Effector memory CD8-positive, alpha-beta T cell (primary cell): ENCODE data around the gene INPP4B.

Experiments used
- ATAC-seq: fragments of 150-1000 bp; cut with Tn5 transposase; replicated peaks from 2 replicates; pipeline ENCODE4 v1.10.0; 2021; ENCODE audit warnings: mild to moderate bottlenecking, moderate library complexity
- DNase-seq, 3 experiments: peaks; one replicate each; pipeline ENCODE4 v3.0.0; 2021
- H3K27ac Mint-ChIP-seq, 2 donors: one replicate each; pipeline ENCODE4 v1.8.0; 2022; ENCODE audit warnings: mild to moderate bottlenecking in 2 of 2, mixed read lengths in 2 of 2, moderate library complexity in 2 of 2
- H3K27me3 Mint-ChIP-seq, 2 donors: one replicate each; pipeline ENCODE4 v1.8.0; 2022; ENCODE audit warnings: mixed read lengths in 2 of 2
- H3K36me3 Mint-ChIP-seq: one replicate; pipeline ENCODE4 v1.8.0; 2022; ENCODE audit warnings: mild to moderate bottlenecking, moderate library complexity, mixed read lengths; ENCODE audit not compliant: insufficient read depth
- H3K4me1 Mint-ChIP-seq, 2 donors: one replicate each; pipeline ENCODE4 v1.8.0; 2022; ENCODE audit warnings: low read depth in 2 of 2, mixed read lengths in 2 of 2
- H3K4me3 Mint-ChIP-seq, 2 donors: one replicate each; pipeline ENCODE4 v1.8.0; 2022; ENCODE audit warnings: mild to moderate bottlenecking in 2 of 2, mixed read lengths in 2 of 2, moderate library complexity in 2 of 2
- H3K9me3 Mint-ChIP-seq, 2 donors: one replicate each; pipeline ENCODE4 v1.8.0; 2022; ENCODE audit warnings: mixed read lengths in 2 of 2

Gene INPP4B

DNA sequence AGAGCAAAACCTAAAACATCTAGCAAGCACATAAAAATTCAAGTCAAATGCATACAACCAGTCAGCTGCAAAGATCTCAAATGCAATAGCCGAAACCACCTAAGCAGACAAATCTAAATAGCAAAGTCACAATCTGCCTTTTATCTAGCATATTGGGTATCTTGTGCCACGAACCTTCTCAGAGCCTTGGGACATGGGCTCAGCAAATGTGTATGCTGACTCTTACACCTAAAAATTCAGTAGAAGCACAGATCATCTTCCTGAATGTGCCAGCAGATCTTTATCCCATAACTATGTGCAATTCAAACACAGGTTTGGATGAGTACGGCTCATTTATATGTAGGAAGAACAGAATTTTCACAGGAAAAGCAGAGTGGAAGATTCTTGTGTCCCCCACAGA, 492.1 kb downstream of the INPP4B start:
- H3K27ac Mint-ChIP-seq = peak overlapping the region; percentile 46 to 82
- peaks cover 5% of the 10 kb centered on the region for H3K36me3 Mint-ChIP-seq
- no peak for DNase-seq
- peaks cover 55 to 69% of the 10 kb centered on the region in 2 donors for H3K4me1 Mint-ChIP-seq
- peak overlapping the region in 1 of 2 donors; percentile 70 for H3K4me3 Mint-ChIP-seq
- ATAC-seq = no peak
- no peaks in the 10 kb centered on the region for H3K27me3 Mint-ChIP-seq
- no peaks in the 10 kb centered on the region for H3K9me3 Mint-ChIP-seq

DNA sequence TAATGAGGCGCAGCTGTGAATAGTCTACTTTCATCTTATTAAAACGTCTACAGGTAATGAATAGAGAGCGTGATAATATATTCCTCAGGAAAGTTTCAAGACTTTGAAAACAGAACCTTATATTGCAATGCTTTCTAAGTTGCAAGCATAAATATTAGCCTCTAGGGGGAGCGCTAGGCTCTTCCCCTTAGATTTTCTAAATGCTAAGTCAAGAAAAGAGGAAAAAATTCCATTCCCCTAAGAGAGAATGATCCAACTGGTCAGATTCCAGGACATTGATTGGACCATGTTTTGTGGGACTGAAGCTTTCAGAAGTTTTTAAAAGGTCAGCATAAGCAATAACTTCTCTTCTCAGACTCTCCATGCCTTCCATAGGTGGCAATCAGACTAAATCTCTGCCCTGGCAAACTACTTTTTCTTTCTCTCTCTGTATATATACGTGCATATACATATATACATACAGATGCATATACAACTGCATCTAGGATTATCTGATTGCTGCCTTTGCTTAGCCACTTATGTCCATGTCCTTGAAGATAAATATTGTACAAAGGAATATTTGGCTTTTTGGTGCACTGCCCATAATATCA, 492.9 kb downstream of the INPP4B start:
- peaks cover 59 to 73% of the 10 kb centered on the region in 2 donors for H3K4me1 Mint-ChIP-seq
- ATAC-seq = no peak
- peaks cover 5% of the 10 kb centered on the region for H3K36me3 Mint-ChIP-seq
- no peaks in the 10 kb centered on the region for H3K9me3 Mint-ChIP-seq
- no peaks in the 10 kb centered on the region for H3K27me3 Mint-ChIP-seq
- DNase-seq = peak; percentile 11 to 21 (median 20)
- no peak overlapping the region for H3K4me3 Mint-ChIP-seq
- peak overlapping the region in 1 of 2 donors; percentile 82 for H3K27ac Mint-ChIP-seq

DNA sequence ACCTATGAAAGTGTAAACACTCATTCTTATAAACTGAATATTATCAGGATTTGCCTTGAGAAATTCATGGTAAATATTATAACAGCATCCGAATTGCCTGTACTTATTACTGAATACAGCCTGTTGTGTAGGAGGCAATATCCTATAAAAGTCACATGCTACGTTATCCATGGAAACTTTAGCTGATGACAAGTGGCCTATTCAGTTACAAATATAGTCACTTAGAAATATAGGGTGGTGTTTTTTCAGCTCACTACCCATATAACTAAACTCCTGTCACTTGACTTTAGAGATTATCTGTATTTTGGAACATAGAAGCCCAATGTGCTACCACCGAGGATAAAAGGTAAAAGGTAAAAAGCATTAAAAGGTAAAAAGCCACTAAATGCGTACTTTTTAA, 493.4 kb downstream of the INPP4B start:
- Mint-ChIP-seq H3K27ac (peak overlapping the region in 1 of 2 donors; percentile 82), H3K36me3 (peaks cover 5% of the 10 kb centered on the region), H3K4me1 (peaks cover 60 to 76% of the 10 kb centered on the region in 2 donors), H3K27me3 (no peaks in the 10 kb centered on the region), H3K4me3 (no peak overlapping the region), H3K9me3 (no peaks in the 10 kb centered on the region)
- DNase-seq = no peak
- no peak for ATAC-seq

DNA sequence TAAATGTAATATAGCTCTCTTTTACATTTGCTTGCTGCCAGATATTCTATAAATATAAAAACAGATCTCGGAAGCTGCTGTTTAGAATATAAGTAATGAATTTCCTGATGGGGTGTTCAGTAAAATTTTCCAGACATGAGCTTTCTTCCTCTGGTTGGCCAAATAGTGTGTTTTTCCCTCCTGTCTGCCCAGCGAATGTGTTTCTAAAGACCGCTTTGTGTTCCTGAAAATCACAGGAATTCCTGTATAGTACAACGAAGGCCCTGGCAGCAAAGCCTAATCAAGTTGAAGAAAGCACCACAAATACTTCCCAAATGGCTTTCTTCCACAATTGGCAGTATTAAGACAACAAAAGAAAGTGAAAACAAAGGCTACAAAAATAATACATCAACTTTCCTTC, 494.1 kb downstream of the INPP4B start:
- Mint-ChIP-seq H3K36me3 (peaks cover 5% of the 10 kb centered on the region), H3K4me1 (peaks cover 59 to 78% of the 10 kb centered on the region in 2 donors), H3K27me3 (no peaks in the 10 kb centered on the region), H3K9me3 (no peaks in the 10 kb centered on the region), H3K4me3 (no peak overlapping the region), H3K27ac (peak overlapping the region; percentile 71 to 82)
- no peak for ATAC-seq
- no peak for DNase-seq

DNA sequence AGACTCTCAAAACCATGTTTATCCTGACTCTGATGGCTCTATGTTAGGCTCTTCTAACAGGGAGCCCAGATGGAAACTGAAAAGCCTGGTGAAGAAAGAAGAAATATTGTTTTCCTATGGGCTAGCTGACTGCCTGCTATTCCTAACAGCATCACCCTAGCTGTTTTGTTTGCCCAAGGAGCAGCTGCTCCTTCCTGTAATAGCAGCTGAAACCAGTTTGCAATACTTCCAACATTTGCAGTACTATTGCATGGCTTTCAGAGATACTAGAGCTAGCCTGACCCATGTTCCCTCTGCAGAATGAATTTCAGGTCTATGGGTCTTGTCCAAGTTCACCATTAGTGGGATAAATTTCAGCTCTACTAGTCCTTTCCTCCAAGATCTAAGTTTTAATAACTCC, 495.2 kb downstream of the INPP4B start:
- peak overlapping the region; percentile 61 to 71 for H3K27ac Mint-ChIP-seq
- H3K4me3 Mint-ChIP-seq = no peak overlapping the region
- H3K9me3 Mint-ChIP-seq = no peaks in the 10 kb centered on the region
- ATAC-seq (no peak), DNase-seq (no peak)
- H3K36me3 Mint-ChIP-seq = peaks cover 5% of the 10 kb centered on the region
- no peaks in the 10 kb centered on the region for H3K27me3 Mint-ChIP-seq
- peaks cover 56 to 76% of the 10 kb centered on the region in 2 donors for H3K4me1 Mint-ChIP-seq

DNA sequence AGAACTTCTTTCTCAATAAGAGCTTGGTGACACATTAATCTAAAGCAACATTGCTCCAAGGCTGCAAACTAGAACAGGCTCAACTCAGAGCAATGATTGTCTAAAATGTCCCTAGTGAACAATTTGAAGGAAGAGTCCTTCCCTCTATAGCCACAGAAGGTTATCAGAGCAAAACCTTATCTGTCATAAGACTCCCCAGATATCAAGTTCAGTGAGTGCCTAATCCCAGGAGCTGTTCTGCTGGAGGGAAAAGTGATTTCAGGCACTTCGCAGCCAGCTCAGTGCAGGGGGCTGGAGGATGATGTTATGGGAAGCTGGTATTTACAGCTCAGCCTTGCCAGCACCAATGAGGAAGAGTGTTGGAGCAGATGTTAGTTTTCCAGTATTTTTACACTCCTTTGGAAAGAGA, 497.5 kb downstream of the INPP4B start:
- ATAC-seq (no peak), DNase-seq (no peak)
- H3K27me3 Mint-ChIP-seq = no peaks in the 10 kb centered on the region
- H3K36me3 Mint-ChIP-seq = peaks cover under 1% of the 10 kb centered on the region
- H3K4me3 Mint-ChIP-seq = no peak overlapping the region
- H3K4me1 Mint-ChIP-seq = peaks cover 42 to 63% of the 10 kb centered on the region in 2 donors
- peak overlapping the region; percentile 9 to 17 for H3K27ac Mint-ChIP-seq
- no peaks in the 10 kb centered on the region for H3K9me3 Mint-ChIP-seq

DNA sequence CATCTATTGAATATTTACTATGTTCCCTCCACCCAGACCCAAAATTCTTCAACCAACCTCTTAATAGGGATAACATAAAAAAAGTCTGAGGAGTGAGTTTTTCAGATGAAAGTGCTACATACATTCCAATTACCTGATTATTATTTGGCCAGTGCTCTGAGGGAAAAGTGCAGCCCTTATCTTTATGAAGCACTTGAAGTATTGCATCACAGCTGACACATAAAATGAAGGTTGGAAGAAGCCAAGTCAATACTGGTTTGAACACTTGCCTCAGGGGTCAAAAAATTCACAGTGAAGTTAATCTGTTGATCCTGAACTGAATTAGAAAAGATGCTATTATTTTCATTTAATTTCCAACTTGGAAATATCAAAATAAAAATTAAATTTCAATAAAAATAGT, 498.9 kb downstream of the INPP4B start:
- ATAC-seq (no peak), DNase-seq (no peak)
- H3K27me3 Mint-ChIP-seq = no peaks in the 10 kb centered on the region
- peak overlapping the region; percentile 34 to 40 for H3K4me3 Mint-ChIP-seq
- peaks cover 2% of the 10 kb centered on the region for H3K36me3 Mint-ChIP-seq
- no peaks in the 10 kb centered on the region for H3K9me3 Mint-ChIP-seq
- peaks cover 36 to 52% of the 10 kb centered on the region in 2 donors for H3K4me1 Mint-ChIP-seq
- peak overlapping the region; percentile 9 to 15 for H3K27ac Mint-ChIP-seq

DNA sequence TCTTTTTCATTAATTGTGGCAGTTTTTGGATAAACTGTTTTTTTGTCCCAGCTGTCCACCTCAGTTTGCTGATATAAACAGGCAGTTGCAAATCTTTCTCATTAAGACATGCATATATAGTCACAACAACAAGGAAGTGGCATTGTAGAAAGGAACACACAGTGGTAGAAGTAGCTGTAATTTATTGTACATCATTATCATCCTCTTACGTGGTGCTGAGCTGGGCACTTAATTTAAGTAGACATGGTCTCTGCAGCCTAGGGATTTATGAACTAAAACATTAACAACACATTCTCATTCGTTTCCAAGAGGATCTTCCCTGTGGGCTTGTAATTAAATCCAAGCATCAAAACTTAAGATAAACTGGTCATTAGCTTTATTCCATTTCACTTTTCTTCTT, 500.2 kb downstream of the INPP4B start:
- Mint-ChIP-seq H3K9me3 (no peaks in the 10 kb centered on the region), H3K27ac (peak overlapping the region; percentile 9 to 20), H3K27me3 (no peaks in the 10 kb centered on the region), H3K4me3 (peak overlapping the region; percentile 34 to 53), H3K4me1 (peaks cover 35 to 43% of the 10 kb centered on the region in 2 donors), H3K36me3 (peaks cover 2% of the 10 kb centered on the region)
- DNase-seq (no peak), ATAC-seq (peak; percentile 41)

DNA sequence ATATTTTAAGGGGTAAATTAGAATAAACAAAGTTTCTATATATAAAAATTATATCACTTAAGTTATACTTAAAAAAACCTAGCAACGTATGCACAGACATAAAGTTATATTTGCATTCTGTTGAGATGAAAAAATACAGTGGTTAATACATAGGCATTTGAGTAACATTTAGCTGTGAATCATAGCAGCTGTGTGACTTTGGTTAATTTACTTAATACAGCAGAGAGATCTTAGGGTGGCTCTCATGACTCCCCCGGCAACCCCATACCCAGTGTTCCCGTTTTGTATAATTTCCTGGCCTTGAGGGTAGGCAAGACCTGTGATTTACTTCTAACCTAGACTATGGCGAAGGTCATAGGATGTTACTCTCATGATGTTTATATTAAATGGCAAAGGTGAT, 504.8 kb downstream of the INPP4B start:
- ATAC-seq (no peak), DNase-seq (no peak)
- H3K36me3 Mint-ChIP-seq = peaks cover 2% of the 10 kb centered on the region
- H3K27me3 Mint-ChIP-seq = no peaks in the 10 kb centered on the region
- peak overlapping the region in 1 of 2 donors; percentile 8 for H3K27ac Mint-ChIP-seq
- no peak overlapping the region for H3K4me3 Mint-ChIP-seq
- H3K9me3 Mint-ChIP-seq = no peaks in the 10 kb centered on the region
- peaks cover 24 to 31% of the 10 kb centered on the region in 2 donors for H3K4me1 Mint-ChIP-seq

DNA sequence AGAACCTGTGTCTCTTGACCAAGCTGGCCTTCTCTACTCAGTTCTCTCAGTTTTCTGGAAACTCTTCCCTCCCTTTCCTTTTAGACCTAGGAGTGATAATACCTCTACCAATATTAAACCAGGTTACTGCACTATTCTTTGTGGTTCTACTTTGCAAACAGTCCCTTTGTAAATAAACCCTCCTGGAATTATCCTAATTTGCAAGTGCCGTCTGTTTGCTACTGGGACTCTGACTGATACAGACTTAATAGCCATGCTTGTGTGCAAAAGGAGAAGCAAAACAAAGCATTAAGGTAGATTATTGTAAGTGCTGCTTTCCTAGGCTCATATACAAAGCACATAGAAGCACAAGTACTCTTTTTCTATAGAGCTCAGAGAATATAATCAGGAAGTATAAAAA, 507.0 kb downstream of the INPP4B start:
- ATAC-seq (no peak), DNase-seq (no peak)
- Mint-ChIP-seq H3K36me3 (peaks cover 2% of the 10 kb centered on the region), H3K27ac (peak overlapping the region in 1 of 2 donors; percentile 58), H3K9me3 (no peaks in the 10 kb centered on the region), H3K4me3 (no peak overlapping the region), H3K4me1 (peaks cover 19 to 32% of the 10 kb centered on the region in 2 donors), H3K27me3 (no peaks in the 10 kb centered on the region)

DNA sequence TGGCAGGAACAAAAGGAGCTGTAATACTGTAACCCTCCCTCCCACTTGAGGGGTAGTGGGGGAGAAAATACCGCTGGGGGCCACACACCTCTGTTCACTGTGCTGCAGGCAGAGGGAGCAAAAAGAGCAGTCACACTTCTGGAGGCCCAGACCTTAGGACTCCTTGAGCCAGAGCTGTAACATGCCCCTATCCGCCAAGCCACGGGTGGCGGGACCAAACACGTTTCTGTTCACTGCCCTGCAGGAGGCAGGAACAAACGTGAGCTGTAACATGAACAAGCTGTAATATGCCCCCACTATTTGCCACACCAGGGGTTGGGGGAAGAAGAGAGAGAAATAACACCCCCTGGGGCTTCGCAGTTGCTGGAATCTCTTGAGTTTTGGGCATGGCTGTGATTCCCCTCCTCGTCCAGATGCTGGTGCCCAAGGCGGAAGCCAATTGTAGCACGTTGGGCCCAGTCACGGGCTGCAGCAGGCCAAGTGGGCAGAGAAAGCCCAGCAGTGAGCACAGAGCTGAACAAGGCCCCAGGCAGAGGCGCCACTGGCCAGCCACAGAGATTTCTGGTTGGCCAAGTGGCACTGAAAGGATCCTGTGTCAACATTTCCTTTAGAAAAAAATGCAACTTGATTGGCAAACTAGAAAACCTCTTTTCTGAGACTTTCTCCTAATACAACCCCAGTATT, 509.7 kb downstream of the INPP4B start:
- H3K4me3 Mint-ChIP-seq = no peak overlapping the region
- peak overlapping the region in 1 of 2 donors; percentile 79 for H3K27ac Mint-ChIP-seq
- H3K4me1 Mint-ChIP-seq = peaks cover 18 to 45% of the 10 kb centered on the region in 2 donors
- H3K27me3 Mint-ChIP-seq = no peaks in the 10 kb centered on the region
- H3K36me3 Mint-ChIP-seq = no peaks in the 10 kb centered on the region
- no peaks in the 10 kb centered on the region for H3K9me3 Mint-ChIP-seq
- no peak for ATAC-seq
- DNase-seq = no peak

DNA sequence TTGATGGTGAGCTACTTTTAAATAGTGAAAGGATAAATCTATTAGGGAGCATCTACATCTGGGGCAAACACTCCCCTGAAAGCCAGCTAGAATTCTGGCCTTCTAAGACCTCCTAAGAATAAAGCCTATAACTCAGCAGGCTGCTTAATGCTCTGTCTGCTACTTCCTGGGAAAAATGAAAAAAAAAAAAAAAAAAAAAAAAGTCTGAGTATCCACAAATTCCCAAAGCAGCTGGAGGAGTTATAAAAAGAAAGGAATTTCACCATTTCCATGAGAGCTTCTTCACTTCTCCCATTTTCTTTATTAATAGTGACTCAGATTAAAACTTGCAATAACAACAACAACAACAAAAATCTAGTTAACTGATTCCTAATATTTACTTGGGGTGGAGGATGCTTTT, 511.2 kb downstream of the INPP4B start:
- Mint-ChIP-seq H3K4me1 (peaks cover 20 to 57% of the 10 kb centered on the region in 2 donors), H3K9me3 (no peaks in the 10 kb centered on the region), H3K27ac (peak overlapping the region in 1 of 2 donors; percentile 79), H3K36me3 (no peaks in the 10 kb centered on the region), H3K4me3 (no peak overlapping the region), H3K27me3 (no peaks in the 10 kb centered on the region)
- DNase-seq (no peak), ATAC-seq (no peak)

DNA sequence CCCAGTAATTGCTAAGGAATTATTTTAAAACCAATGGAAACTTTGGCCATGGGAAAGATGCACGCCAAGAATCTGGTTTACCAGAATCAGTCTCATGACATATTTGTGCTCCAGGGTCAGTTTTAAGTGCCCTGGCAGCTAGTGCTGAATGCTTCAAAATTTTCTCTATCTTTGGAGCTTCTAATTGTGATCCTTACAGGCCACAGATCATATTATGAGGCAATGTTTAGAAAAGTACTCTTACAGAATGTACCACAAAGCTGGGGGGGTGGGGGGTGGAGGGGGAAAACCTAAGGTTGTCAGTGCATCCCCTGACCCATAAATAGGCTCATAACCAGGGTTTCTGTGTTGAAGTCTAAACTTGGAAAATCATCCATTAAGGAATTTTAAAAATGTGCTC, 514.5 kb downstream of the INPP4B start:
- Mint-ChIP-seq H3K27me3 (no peaks in the 10 kb centered on the region), H3K4me3 (no peak overlapping the region), H3K27ac (no peak overlapping the region), H3K9me3 (no peaks in the 10 kb centered on the region), H3K4me1 (peaks cover 18 to 62% of the 10 kb centered on the region in 2 donors), H3K36me3 (no peaks in the 10 kb centered on the region)
- ATAC-seq (no peak), DNase-seq (no peak)

DNA sequence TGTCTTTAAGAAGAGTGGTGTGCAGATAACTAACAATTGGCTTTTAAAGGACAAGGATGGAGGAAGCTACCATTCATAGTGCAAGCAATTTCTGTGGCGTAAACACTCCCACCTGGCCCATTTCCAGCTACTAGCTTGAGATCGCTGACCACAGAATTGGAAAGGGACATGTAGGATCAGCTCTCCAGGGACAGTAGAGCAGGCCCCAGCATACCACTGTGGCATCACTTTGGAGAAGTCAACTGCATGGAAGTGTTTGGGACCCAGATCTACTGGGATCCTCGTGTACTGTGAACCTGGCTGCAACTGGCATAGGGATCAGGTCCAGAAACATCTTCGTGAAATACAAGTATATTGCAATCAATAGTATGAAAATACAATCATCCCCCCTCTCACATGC, 515.0 kb downstream of the INPP4B start:
- H3K36me3 Mint-ChIP-seq = no peaks in the 10 kb centered on the region
- DNase-seq (no peak), ATAC-seq (no peak)
- no peaks in the 10 kb centered on the region for H3K9me3 Mint-ChIP-seq
- no peak overlapping the region for H3K27ac Mint-ChIP-seq
- no peak overlapping the region for H3K4me3 Mint-ChIP-seq
- no peaks in the 10 kb centered on the region for H3K27me3 Mint-ChIP-seq
- H3K4me1 Mint-ChIP-seq = peaks cover 16 to 63% of the 10 kb centered on the region in 2 donors
